Epithelial cell of esophagus (primary cell): ENCODE measurements around the gene BTBD1.
A peak's percentile ranks its signal among the peaks of the same experiment; 100 is the strongest.
"Not testable (repeated sequence)": the region's sequence is repeated elsewhere in the genome, so short reads cannot be mapped to it uniquely, and the experiment has no call there.

Experiments
- DNase-seq: peaks from one replicate; pipeline ENCODE4 v3.0.0; 2010; ENCODE audit warnings: low read depth
- H3K4me3 ChIP-seq: 2 replicates; pipeline ENCODE4 v1.5.1; 2011; ENCODE audit warnings: mild to moderate bottlenecking, low read length, control low read depth
- CTCF ChIP-seq: IDR thresholded peaks from 2 replicates; pipeline ENCODE4 v1.5.1; 2011; ENCODE audit warnings: low read depth, mild to moderate bottlenecking, low read length, control low read depth, inconsistent platforms; ENCODE audit not compliant: insufficient read depth; ENCODE audit errors: missing control alignments

Gene BTBD1

GRCh38 chr15:83082730-83083386, 15.8 kb upstream of the BTBD1 start:
- no peak for DNase-seq
- no peak overlapping the region for H3K4me3 ChIP-seq
- TF ChIP-seq CTCF = no peak

DNA sequence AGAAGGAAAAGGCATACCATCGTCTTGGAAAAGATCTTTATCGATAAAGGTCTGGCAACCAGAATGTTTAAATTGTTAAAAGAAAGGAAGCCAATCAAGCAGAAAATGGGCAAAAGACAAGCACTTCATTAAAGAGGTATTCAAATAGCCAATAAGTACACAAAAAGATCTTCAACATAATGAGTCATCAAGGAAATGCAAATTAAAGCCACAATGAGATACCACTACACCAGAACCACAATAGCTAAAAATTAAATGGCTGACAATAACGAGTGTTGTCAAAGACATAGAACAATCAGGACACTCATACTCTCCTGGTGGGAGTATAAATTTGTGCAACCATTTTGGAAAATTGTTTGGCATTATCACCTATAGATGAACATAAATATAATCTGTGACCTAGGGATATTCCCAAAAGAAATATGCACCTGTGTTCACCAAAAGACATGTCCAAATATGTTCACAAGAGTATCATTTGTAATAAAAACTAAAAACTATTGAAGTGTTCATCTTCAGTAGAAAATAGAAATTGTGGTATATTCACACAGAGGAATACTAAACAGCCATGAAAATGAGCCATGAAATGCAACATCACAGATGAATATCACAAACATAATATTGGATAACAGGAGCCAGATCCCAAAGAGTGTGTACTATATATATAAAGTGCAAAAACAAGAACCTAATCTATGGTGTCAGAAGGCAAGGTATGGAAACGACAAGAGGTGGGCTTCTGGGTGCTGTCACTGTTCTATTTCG, 14.4 kb upstream of the BTBD1 start:
- no peak for DNase-seq
- no peak for TF ChIP-seq CTCF
- H3K4me3 ChIP-seq = no peak overlapping the region

DNA sequence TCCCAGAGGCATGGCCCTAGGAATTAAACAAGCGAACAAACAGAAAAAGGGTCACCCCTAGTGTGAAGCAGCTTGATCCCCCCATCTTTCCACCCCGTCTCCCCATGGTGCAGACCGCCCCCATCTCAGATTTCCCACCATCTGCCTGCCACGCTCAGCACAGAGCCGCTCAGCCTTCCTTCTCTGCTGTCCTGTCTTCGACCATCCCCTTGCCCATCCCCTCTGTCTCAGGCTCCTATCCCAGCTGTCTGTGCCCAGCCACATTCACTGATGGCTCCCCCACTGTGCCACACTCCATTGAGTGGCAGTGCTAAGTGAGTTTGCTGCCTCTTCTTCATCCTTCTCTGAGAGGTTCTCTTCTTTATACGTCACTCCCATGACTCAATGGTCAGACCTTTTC, 11.7 kb upstream of the BTBD1 start:
- no peak for DNase-seq
- no peak for TF ChIP-seq CTCF
- no peak overlapping the region for H3K4me3 ChIP-seq

DNA sequence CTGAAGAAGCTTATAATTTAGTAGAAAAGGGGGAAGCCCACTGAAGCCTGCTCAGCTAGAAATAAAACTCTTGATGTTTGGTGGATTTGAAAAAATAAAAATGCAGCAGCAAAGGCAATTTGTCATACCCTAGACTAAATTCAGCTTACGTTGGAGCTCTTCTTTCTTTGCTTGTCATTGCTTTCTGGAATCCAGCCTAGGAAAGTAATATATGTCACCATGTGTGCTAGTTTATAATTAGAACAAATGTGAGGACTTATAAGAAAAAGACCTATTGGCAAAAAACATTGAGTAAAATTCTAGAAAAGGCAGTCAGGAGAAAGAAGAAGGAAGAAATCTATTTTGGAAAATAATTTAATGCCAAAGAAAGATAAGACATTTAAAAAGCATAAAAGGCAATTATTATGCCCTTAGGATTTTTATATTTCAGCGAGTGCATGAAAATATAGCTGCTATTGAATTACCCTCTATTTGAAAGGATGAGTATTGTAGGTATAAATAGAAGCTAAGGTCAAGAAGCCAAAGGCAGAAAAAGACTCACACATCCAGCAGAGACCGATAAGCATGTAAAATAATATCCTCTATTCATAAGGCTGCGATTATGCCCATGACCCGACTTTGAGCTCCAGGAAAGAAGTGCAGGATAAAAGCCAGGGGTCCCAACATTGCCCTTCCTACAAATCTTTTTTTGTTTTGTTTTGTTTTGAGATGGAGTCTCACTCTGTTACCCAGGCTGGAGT, 10.6 kb upstream of the BTBD1 start:
- TF ChIP-seq CTCF = no peak
- DNase-seq = no peak
- H3K4me3 ChIP-seq = no peak overlapping the region

DNA sequence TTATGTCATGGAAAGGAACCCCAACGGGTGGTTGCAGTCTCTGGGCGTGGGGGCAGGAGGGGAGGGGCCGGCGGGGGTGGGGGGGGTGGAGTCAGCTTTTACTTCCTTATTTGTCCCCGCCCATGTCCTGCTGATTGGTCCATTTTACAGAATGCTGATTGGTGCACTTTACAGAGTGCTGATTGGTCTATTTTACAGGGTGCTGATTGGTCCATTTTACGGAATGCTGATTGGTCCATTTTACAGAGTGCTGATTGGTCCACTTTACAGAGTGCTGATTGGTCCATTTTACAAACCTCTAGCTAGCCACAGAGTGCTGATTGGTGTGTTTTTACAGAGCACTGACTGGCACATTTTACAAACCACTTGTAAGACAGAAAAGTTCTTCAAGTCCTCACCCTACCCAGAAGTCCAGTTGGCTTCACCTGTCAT, 2.2 kb upstream of the BTBD1 start:
- DNase-seq, H3K4me3 ChIP-seq: not testable (repeated sequence)

- TF ChIP-seq CTCF = no peak
- H3K4me3 ChIP-seq = no peak overlapping the region
Observed at GRCh38 chr15:83068054-83068453, 1.0 kb upstream of the BTBD1 start.

DNA sequence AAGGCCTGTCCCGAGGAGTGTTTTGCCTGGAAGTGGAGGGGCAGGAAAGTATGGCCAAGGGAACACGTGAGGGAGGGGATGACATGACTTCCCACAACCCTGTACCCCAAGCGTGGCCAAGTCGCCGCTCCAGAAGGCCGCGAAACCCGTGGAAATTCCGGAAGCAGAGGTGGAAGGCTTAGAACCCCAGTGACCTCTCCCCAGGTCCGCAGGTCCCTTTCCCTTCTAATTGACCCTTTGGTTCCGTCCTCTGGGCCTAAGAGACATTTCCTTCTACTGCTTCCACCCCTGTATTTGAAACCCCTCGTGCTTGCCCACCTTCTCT, 548 bp upstream of the BTBD1 start:
- DNase-seq = no peak
- peak overlapping the region; percentile 82 for H3K4me3 ChIP-seq
- no peak for TF ChIP-seq CTCF

More at GRCh38 chr15:83068054-83068453, 1.0 kb upstream of the BTBD1 start:
- DNase-seq = no peak
